Spleen (tissue), 7 donors: Measurements from ENCODE around the gene LPAR2.

Experiments
- POLR2A ChIP-seq, 3 donors: fragments of 450-650 bp; IDR thresholded peaks; one replicate each; pipeline ENCODE4 v1.5.1; 2017; ENCODE audit warnings: antibody characterized with exemption in 3 of 3, mild to moderate bottlenecking in 1 of 3
- POLR2AphosphoS5 ChIP-seq, 3 donors: sonication (generic); formaldehyde crosslinking; IDR thresholded peaks; one replicate each; pipeline ENCODE4 v1.5.1; 2017; ENCODE audit warnings: antibody characterized with exemption in 3 of 3
- TF ChIP-seq, protein P1 (sequence below), 11 experiments: fragments of 200-600 bp in 7 of 11; fragments of 450-650 bp in 4 of 11; sonication (generic) in 4 of 11; IDR thresholded peaks in 8 of 11; conservative IDR thresholded peaks in 3 of 11; 1 replicate in 7 of 11; 2 replicates in 4 of 11; pipeline versions ENCODE4 v1.4.0 to v1.8.0; 2016 to 2021; ENCODE audit warnings: antibody characterized with exemption in 11 of 11, inconsistent platforms in 4 of 11, mild to moderate bottlenecking in 1 of 11
- donor health status: DM: no; HTN: no; CAD: no; lungs with moderate emphysema.
- donor health status: DM: no; HTN: no; CAD: no.
- donor health status: DM: no; HTN: no; CAD: no.

DNA sequence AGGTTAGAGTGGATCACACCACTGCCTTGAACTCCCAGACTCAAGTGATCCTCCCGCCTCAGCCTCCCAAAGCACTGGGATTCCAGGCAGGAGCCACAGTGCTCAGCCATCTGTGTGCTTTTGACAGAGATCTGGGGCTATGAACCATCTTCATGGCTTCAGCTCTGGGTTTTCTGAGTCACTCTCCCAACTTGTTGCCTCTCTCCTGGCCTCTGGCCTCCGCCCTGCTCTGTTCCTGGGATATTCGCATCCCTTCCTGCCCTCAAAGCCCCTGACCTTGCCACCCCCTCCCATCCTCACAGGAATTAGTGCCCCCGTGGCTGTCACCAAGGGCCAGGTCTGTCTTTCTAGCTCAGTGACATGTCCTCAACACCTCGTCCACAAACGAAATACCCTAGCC is 21.1 kb upstream of the LPAR2 start:
- TF ChIP-seq, protein P1, sequence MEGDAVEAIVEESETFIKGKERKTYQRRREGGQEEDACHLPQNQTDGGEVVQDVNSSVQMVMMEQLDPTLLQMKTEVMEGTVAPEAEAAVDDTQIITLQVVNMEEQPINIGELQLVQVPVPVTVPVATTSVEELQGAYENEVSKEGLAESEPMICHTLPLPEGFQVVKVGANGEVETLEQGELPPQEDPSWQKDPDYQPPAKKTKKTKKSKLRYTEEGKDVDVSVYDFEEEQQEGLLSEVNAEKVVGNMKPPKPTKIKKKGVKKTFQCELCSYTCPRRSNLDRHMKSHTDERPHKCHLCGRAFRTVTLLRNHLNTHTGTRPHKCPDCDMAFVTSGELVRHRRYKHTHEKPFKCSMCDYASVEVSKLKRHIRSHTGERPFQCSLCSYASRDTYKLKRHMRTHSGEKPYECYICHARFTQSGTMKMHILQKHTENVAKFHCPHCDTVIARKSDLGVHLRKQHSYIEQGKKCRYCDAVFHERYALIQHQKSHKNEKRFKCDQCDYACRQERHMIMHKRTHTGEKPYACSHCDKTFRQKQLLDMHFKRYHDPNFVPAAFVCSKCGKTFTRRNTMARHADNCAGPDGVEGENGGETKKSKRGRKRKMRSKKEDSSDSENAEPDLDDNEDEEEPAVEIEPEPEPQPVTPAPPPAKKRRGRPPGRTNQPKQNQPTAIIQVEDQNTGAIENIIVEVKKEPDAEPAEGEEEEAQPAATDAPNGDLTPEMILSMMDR (IDR thresholded peaks at IDR 0.05 in 8 of 11, conservative IDR thresholded peaks at IDR 0.05 in 3 of 11) = no peak
- no peak for TF ChIP-seq POLR2AphosphoS5 (IDR thresholded peaks at IDR 0.05)
- no peak for TF ChIP-seq POLR2A (IDR thresholded peaks at IDR 0.05)
